Measurements from ENCODE around the gene NFATC1.

The NFATC1 gene

GRCh38 chr18:79527656-79528315, 132.1 kb downstream of the NFATC1 start:
- Histone ChIP-seq H3K4me2 (ENCODE audit: low read length) (no peak overlapping the region), H3K27me3 (ENCODE audit: control insufficient read depth, low read length) (no peaks in the 10 kb centered on the region), H3K79me2 (ENCODE audit: control insufficient read depth, low read length) (peaks cover 4% of the 10 kb centered on the region; the same call in 1 of the 2 replicates)

GRCh38 chr18:79528316-79528695, 132.6 kb downstream of the NFATC1 start:
- no peak overlapping the region for H3K4me2 ChIP-seq (ENCODE audit: low read length)
- peaks cover 4% of the 10 kb centered on the region; the same call in 1 of the 2 replicates for H3K79me2 ChIP-seq (ENCODE audit: control insufficient read depth, low read length)
- H3K9me3 ChIP-seq (ENCODE audit: control insufficient read depth, insufficient read depth, low read length) = no peaks in the 10 kb centered on the region
- H3K9me2 ChIP-seq (replicated peaks; ENCODE audit: control insufficient read depth, low read length) = no peaks in the 10 kb centered on the region
- H3K4me1 ChIP-seq (ENCODE audit: control insufficient read depth, low read length) = peaks cover 28% of the 10 kb centered on the region
- H3F3A ChIP-seq (ENCODE audit: control insufficient read depth, insufficient read depth) = peaks cover 8% of the 10 kb centered on the region
- TF ChIP-seq CTCF (IDR thresholded peaks at IDR 0.05; ENCODE audit: low read depth, low read length, poor library complexity, severe bottlenecking) = no peak
- no peak for TF ChIP-seq EZH2phosphoT487 (IDR thresholded peaks at IDR 0.05; ENCODE audit: borderline replicate concordance, low read length)
- peaks cover 16% of the 10 kb centered on the region for H3K36me3 ChIP-seq (ENCODE audit: control insufficient read depth, low read length)
- no peaks in the 10 kb centered on the region for H3K27me3 ChIP-seq (ENCODE audit: control insufficient read depth, low read length)
- no peaks in the 10 kb centered on the region for H4K20me1 ChIP-seq (ENCODE audit: control insufficient read depth, insufficient read depth, low read depth, low read length)
- no peak overlapping the region for H3K27ac ChIP-seq (ENCODE audit: low read depth, low read length)
- H3K4me3 ChIP-seq (ENCODE audit: low read length) = no peak overlapping the region

More at GRCh38 chr18:79527656-79528315, 132.1 kb downstream of the NFATC1 start:
- Histone ChIP-seq H3K9me2 (replicated peaks; ENCODE audit: control insufficient read depth, low read length) (no peaks in the 10 kb centered on the region), H3K36me3 (ENCODE audit: control insufficient read depth, low read length) (peaks cover 19% of the 10 kb centered on the region), H3K27ac (ENCODE audit: low read depth, low read length) (no peak overlapping the region), H3K9me3 (ENCODE audit: control insufficient read depth, insufficient read depth, low read length) (no peaks in the 10 kb centered on the region), H4K20me1 (ENCODE audit: control insufficient read depth, insufficient read depth, low read depth, low read length) (no peaks in the 10 kb centered on the region), H3K4me1 (ENCODE audit: control insufficient read depth, low read length) (peaks cover 34% of the 10 kb centered on the region), H3K4me3 (ENCODE audit: low read length) (no peak overlapping the region), H3F3A (ENCODE audit: control insufficient read depth, insufficient read depth) (peaks cover 14% of the 10 kb centered on the region)
- no peak for TF ChIP-seq CTCF (IDR thresholded peaks at IDR 0.05; ENCODE audit: low read depth, low read length, poor library complexity, severe bottlenecking)
- no peak for TF ChIP-seq EZH2phosphoT487 (IDR thresholded peaks at IDR 0.05; ENCODE audit: borderline replicate concordance, low read length)

GRCh38 chr18:79528846-79529245, 133.1 kb downstream of the NFATC1 start:
- Histone ChIP-seq H3F3A (ENCODE audit: control insufficient read depth, insufficient read depth) (peaks cover 5% of the 10 kb centered on the region; the same call in 1 of the 2 replicates), H4K20me1 (ENCODE audit: control insufficient read depth, insufficient read depth, low read depth, low read length) (no peaks in the 10 kb centered on the region), H3K27ac (ENCODE audit: low read depth, low read length) (no peak overlapping the region), H3K9me2 (replicated peaks; ENCODE audit: control insufficient read depth, low read length) (no peaks in the 10 kb centered on the region), H3K4me1 (ENCODE audit: control insufficient read depth, low read length) (peaks cover 23% of the 10 kb centered on the region), H3K9me3 (ENCODE audit: control insufficient read depth, insufficient read depth, low read length) (no peaks in the 10 kb centered on the region), H3K4me3 (ENCODE audit: low read length) (no peak overlapping the region), H3K27me3 (ENCODE audit: control insufficient read depth, low read length) (no peaks in the 10 kb centered on the region), H3K36me3 (ENCODE audit: control insufficient read depth, low read length) (peaks cover 16% of the 10 kb centered on the region), H3K79me2 (ENCODE audit: control insufficient read depth, low read length) (peaks cover 4% of the 10 kb centered on the region; the same call in 1 of the 2 replicates), H3K4me2 (ENCODE audit: low read length) (no peak overlapping the region)
- TF ChIP-seq EZH2phosphoT487 (IDR thresholded peaks at IDR 0.05; ENCODE audit: borderline replicate concordance, low read length) (no peak), CTCF (IDR thresholded peaks at IDR 0.05; ENCODE audit: low read depth, low read length, poor library complexity, severe bottlenecking) (peak; percentile 91)
